GM23248 (cell line): ENCODE results near the gene LAMA3. TPM values are rescaled to one million over a fixed set of nuclear protein-coding genes. Genes with fewer than 3 reads are reported as not detected.

Experiments
- DNase-seq: peaks from one replicate; pipeline ENCODE4 v3.0.0-alpha.2; 2015
- H2AFZ ChIP-seq: fragments of 200-600 bp; sonication (generic); 2 replicates; pipeline ENCODE4 v1.6.1; 2016; ENCODE audit warnings: antibody characterized with exemption
- H3F3A ChIP-seq: fragments of 200-600 bp; sonication (generic); 2 replicates; pipeline ENCODE4 v1.6.1; 2016; ENCODE audit warnings: mild to moderate bottlenecking, antibody characterized with exemption, mixed run types; ENCODE audit not compliant: insufficient read depth
- H3K27ac ChIP-seq: fragments of 200-600 bp; sonication (generic); 2 replicates; pipeline ENCODE4 v1.5.1; 2016; ENCODE audit warnings: mild to moderate bottlenecking
- H3K27me3 ChIP-seq: fragments of 200-600 bp; sonication (generic); replicated peaks from 2 replicates; pipeline ENCODE4 v1.6.1; 2016; ENCODE audit warnings: mild to moderate bottlenecking; ENCODE audit not compliant: insufficient read depth
- H3K36me3 ChIP-seq: fragments of 200-600 bp; sonication (generic); 2 replicates; pipeline ENCODE4 v1.6.1; 2016; ENCODE audit warnings: low read depth, mild to moderate bottlenecking
- H3K4me1 ChIP-seq: fragments of 200-600 bp; sonication (generic); 2 replicates; pipeline ENCODE4 v1.6.1; 2016; ENCODE audit warnings: mild to moderate bottlenecking; ENCODE audit not compliant: insufficient read depth
- H3K4me2 ChIP-seq: fragments of 200-600 bp; sonication (generic); one replicate; pipeline ENCODE4 v1.6.1; 2016; ENCODE audit warnings: mild to moderate bottlenecking; ENCODE audit not compliant: unreplicated experiment
- H3K4me3 ChIP-seq: fragments of 200-600 bp; sonication (generic); 2 replicates; pipeline ENCODE4 v1.5.1; 2016; ENCODE audit warnings: mild to moderate bottlenecking
- H3K79me2 ChIP-seq: fragments of 200-600 bp; sonication (generic); 2 replicates; pipeline ENCODE4 v1.6.1; 2016; ENCODE audit warnings: mild to moderate bottlenecking; ENCODE audit not compliant: insufficient read depth
- H3K9ac ChIP-seq: fragments of 200-600 bp; sonication (generic); 2 replicates; pipeline ENCODE4 v1.6.1; 2016; ENCODE audit warnings: mild to moderate bottlenecking
- H3K9me2 ChIP-seq: fragments of 200-600 bp; sonication (generic); 2 replicates; pipeline ENCODE4 v1.6.1; 2016; ENCODE audit warnings: mixed run types, mild to moderate bottlenecking, moderate library complexity; ENCODE audit not compliant: insufficient read depth
- H3K9me3 ChIP-seq: fragments of 200-600 bp; sonication (generic); one replicate; pipeline ENCODE4 v1.6.1; 2017; ENCODE audit warnings: low read depth
- H4K20me1 ChIP-seq: fragments of 200-600 bp; sonication (generic); 2 replicates; pipeline ENCODE4 v1.6.0; 2016; ENCODE audit not compliant: insufficient read depth
- EZH2 ChIP-seq: fragments of 200-600 bp; sonication (generic); IDR thresholded peaks from 2 replicates; pipeline ENCODE4 v1.6.1; 2018; ENCODE audit warnings: antibody characterized with exemption, mild to moderate bottlenecking; ENCODE audit not compliant: insufficient read depth, poor library complexity, severe bottlenecking
- EZH2phosphoT487 ChIP-seq: fragments of 200-600 bp; sonication (generic); IDR thresholded peaks from 2 replicates; pipeline ENCODE4 v1.6.1; 2018; ENCODE audit warnings: antibody characterized with exemption, moderate library complexity, mild to moderate bottlenecking, low read depth; ENCODE audit not compliant: insufficient read depth
- WGBS, 2 experiments: methylation state at CpG; one replicate each; pipeline ENCODE4 v1.1.6; 2015 to 2017; ENCODE audit warnings: low lambda C conversion rate in 2 of 2, low coverage in 1 of 2; ENCODE audit errors: missing lambda C conversion rate in 2 of 2; 5-methylcytosine and 5-hydroxymethylcytosine counted together
- in situ Hi-C: fragments of 300-500 bp; cut with MboI; formaldehyde crosslinking; loops from 2 replicates; pipeline ENCODE4 v1.15.0; 2020
- polyA plus RNA-seq: library from polyadenylated mRNA; unstranded; fragments of >200 nt; fragmentation: Nextera tagmentation; extraction: Ambion mirVana; gene quantifications from 2 replicates; pipeline ENCODE4 v1.2.1, GENCODE V29; 2016
- total RNA-seq: library from RNA; depleted of rRNA; stranded (reverse); fragments of >200 nt; shearing (Covaris generic); gene quantifications from 2 replicates; pipeline ENCODE4 v1.2.3, GENCODE V29; 2014

The LAMA3 gene
- total and polyA plus RNA-seq, 2 experiments from 2014 or later: 0.93 to 1.9 TPM

DNA sequence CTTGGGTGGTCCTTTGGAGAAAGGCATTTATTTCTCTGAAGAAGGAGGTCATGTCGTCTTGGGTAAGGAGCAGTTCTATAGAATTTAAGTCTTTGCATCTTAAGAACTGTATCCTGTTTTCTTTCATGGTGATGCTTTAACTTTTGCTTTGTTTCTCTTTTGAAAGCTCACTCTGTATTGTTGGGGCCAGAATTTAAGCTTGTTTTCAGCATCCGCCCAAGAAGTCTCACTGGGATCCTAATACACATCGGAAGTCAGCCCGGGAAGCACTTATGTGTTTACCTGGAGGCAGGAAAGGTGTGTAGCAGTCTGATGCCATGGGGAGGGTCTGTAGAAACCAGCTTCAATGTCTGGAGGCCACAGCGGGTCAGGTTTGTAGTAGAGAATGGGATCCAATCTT is 260.6 kb downstream of the LAMA3 start:
- no peak overlapping the region for H3K4me3 ChIP-seq
- no peaks in the 10 kb centered on the region for H4K20me1 ChIP-seq
- DNase-seq: no peak
- in situ Hi-C loops: no loop called here
- no peak for TF ChIP-seq EZH2
- TF ChIP-seq EZH2phosphoT487: no peak
- H3K4me1 ChIP-seq: no peaks in the 10 kb centered on the region
- H3F3A ChIP-seq: no peaks in the 10 kb centered on the region
- no peak overlapping the region for H3K4me2 ChIP-seq
- WGBS, 2 experiments: 85 to 86% methylated on average over 5 of the region's 5 CpGs
- H2AFZ ChIP-seq: no peak overlapping the region
- no peak overlapping the region for H3K27ac ChIP-seq
- H3K9ac ChIP-seq: no peak overlapping the region
- H3K79me2 ChIP-seq: no peaks in the 10 kb centered on the region
- H3K36me3 ChIP-seq: no peaks in the 10 kb centered on the region
- no peaks in the 10 kb centered on the region for H3K27me3 ChIP-seq
- no peaks in the 10 kb centered on the region for H3K9me2 ChIP-seq
- H3K9me3 ChIP-seq: no peaks in the 10 kb centered on the region

DNA sequence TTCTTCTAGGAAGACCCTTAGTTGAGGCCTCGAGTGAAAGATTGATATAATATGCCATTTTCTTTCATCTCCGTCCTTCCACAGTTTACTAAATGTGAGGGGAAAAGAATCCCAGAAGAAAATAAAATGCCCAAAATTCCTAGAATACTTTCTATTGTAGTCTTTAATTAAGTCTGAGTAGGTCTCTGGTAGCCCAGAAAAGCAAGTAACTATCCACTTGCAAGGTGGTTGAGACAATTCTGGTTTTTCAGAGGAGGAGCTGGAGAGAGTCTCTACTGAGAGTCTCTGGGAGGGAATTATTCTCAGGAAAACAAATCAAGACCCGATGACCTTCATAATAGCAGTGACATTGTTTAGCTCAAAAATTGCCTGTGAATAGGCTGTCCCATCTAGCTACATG is 261.4 kb downstream of the LAMA3 start:
- no peak overlapping the region for H3K27ac ChIP-seq
- TF ChIP-seq EZH2phosphoT487: no peak
- no peak for TF ChIP-seq EZH2
- H3F3A ChIP-seq: no peaks in the 10 kb centered on the region
- H3K79me2 ChIP-seq: no peaks in the 10 kb centered on the region
- WGBS, 2 experiments: 67 to 72% methylated on average over 3 of the region's 3 CpGs
- no peak overlapping the region for H2AFZ ChIP-seq
- in situ Hi-C loops: no loop called here
- no peaks in the 10 kb centered on the region for H3K4me1 ChIP-seq
- no peaks in the 10 kb centered on the region for H3K36me3 ChIP-seq
- H3K4me3 ChIP-seq: no peak overlapping the region
- H4K20me1 ChIP-seq: no peaks in the 10 kb centered on the region
- no peaks in the 10 kb centered on the region for H3K9me3 ChIP-seq
- no peak for DNase-seq
- H3K9me2 ChIP-seq: no peaks in the 10 kb centered on the region
- H3K4me2 ChIP-seq: no peak overlapping the region
- H3K9ac ChIP-seq: no peak overlapping the region
- no peaks in the 10 kb centered on the region for H3K27me3 ChIP-seq

DNA sequence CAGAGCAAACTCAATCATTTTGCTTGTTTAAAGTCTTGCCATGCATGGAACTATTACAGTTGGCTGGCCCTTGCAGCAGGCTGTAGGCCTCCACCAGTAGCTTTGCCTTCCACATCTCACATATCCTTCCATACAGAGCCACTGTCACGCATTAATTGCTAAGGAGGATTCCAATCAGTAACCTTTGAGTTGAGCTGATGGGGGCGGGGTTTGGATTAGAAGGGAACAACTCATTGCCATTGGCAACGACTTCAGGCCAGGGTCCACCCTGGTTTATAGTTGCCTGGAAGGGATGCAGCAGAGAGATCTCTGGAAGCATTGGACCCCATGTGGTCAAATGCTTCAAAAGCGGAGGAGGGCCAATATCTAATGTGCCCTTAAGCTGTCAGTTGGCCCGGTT is 262.0 kb downstream of the LAMA3 start:
- H3K4me3 ChIP-seq: no peak overlapping the region
- TF ChIP-seq EZH2phosphoT487: no peak
- no peaks in the 10 kb centered on the region for H3K4me1 ChIP-seq
- no peak overlapping the region for H3K9ac ChIP-seq
- H3F3A ChIP-seq: no peaks in the 10 kb centered on the region
- DNase-seq: no peak
- in situ Hi-C loops: no loop called here
- 61% methylated on average over 5 of the region's 5 CpGs for WGBS, 2 experiments
- no peaks in the 10 kb centered on the region for H3K36me3 ChIP-seq
- no peak overlapping the region for H3K4me2 ChIP-seq
- no peaks in the 10 kb centered on the region for H4K20me1 ChIP-seq
- H3K79me2 ChIP-seq: no peaks in the 10 kb centered on the region
- no peak overlapping the region for H3K27ac ChIP-seq
- no peak overlapping the region for H2AFZ ChIP-seq
- H3K27me3 ChIP-seq: no peaks in the 10 kb centered on the region
- no peaks in the 10 kb centered on the region for H3K9me3 ChIP-seq
- no peaks in the 10 kb centered on the region for H3K9me2 ChIP-seq

DNA sequence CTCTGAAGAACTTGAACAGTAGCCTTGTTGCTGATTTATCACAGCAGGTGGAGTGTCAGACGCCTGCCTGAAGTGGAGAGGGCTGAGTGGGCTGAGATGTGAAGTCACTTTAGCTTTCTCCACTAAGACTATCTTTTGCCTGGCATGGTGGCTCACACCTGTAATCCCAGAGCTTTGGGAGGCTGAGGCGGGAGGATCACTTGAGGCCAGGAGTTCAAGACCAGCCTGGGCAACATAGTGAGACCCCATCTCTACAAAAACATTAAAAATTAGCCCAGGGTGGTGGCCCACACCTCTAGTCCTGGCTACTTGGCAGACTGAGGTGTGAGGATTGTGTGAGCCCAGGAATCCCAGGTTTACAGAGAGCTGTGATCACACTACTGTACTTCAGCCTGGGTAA is 264.7 kb downstream of the LAMA3 start:
- Histone ChIP-seq H3K36me3 (no peaks in the 10 kb centered on the region), H3K79me2 (no peaks in the 10 kb centered on the region), H3F3A (no peaks in the 10 kb centered on the region), H3K9me3 (no peaks in the 10 kb centered on the region), H3K9me2 (no peaks in the 10 kb centered on the region), H3K4me1 (no peaks in the 10 kb centered on the region), H2AFZ (no peak overlapping the region), H3K27ac (no peak overlapping the region), H3K9ac (no peak overlapping the region), H3K4me3 (no peak overlapping the region), H4K20me1 (no peaks in the 10 kb centered on the region), H3K4me2 (no peak overlapping the region), H3K27me3 (no peaks in the 10 kb centered on the region)
- no peak for TF ChIP-seq EZH2
- no peak for TF ChIP-seq EZH2phosphoT487
- in situ Hi-C loops: no loop called here
- no peak for DNase-seq
- WGBS, 2 experiments: 52 to 67% methylated on average over 2 of the region's 2 CpGs

DNA sequence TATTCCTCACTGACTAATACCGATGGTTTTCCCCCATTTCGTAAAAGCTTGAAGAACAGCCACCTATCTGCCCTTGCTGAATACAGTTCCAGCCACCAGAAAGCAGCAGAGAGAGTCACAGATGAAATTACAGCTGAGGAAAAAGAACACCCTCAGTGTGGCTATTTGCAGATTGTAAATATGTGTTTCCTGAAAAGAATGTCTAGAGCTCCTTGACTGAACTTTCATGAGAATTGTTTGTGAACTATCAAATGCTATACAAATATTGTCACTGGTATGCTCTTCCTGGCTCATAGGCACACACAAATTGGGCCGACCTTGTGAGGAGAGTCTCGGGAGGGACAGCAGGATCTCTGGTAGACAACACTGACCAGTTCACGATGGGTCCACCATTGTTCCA is 267.2 kb downstream of the LAMA3 start:
- DNase-seq: no peak
- H3K9me3 ChIP-seq: no peaks in the 10 kb centered on the region
- no peak overlapping the region for H3K4me3 ChIP-seq
- WGBS, 2 experiments: 81 to 84% methylated on average over 5 of the region's 5 CpGs
- TF ChIP-seq EZH2phosphoT487 (no peak), EZH2 (no peak)
- no peak overlapping the region for H2AFZ ChIP-seq
- no peaks in the 10 kb centered on the region for H3K36me3 ChIP-seq
- no peak overlapping the region for H3K9ac ChIP-seq
- no peaks in the 10 kb centered on the region for H3K79me2 ChIP-seq
- H3K27me3 ChIP-seq: no peaks in the 10 kb centered on the region
- no peaks in the 10 kb centered on the region for H4K20me1 ChIP-seq
- H3F3A ChIP-seq: no peaks in the 10 kb centered on the region
- in situ Hi-C loops: no loop called here
- no peak overlapping the region for H3K27ac ChIP-seq
- no peaks in the 10 kb centered on the region for H3K9me2 ChIP-seq
- H3K4me2 ChIP-seq: no peak overlapping the region
- H3K4me1 ChIP-seq: no peaks in the 10 kb centered on the region
